Vagina (tissue), 2 donors: ENCODE measurements around the gene CALB2. TPM values are rescaled to one million over a fixed set of nuclear protein-coding genes. Genes with fewer than 3 reads are reported as not detected.

Source experiments
- DNase-seq, 2 donors: peaks; one replicate each; pipeline ENCODE4 v3.0.0-alpha.2; 2017; ENCODE audit errors: extremely low spot score in 2 of 2
- H3K27ac ChIP-seq: fragments of 200-600 bp; sonication (generic); one replicate; pipeline ENCODE4 v1.5.1; 2019
- H3K27me3 ChIP-seq: fragments of 200-600 bp; sonication (generic); one replicate; pipeline ENCODE4 v1.5.1; 2019
- H3K36me3 ChIP-seq, 2 donors: fragments of 200-600 bp; sonication (generic); one replicate each; pipeline ENCODE4 v1.5.1; 2017 to 2019
- H3K4me1 ChIP-seq: fragments of 200-600 bp; sonication (generic); one replicate; pipeline ENCODE4 v1.5.1; 2019
- H3K4me3 ChIP-seq, 2 donors: fragments of 200-600 bp; sonication (generic); 1 replicate in 1 of 2; 2 replicates in 1 of 2; pipeline ENCODE4 v1.5.1; 2016 to 2019
- H3K9me3 ChIP-seq: fragments of 200-600 bp; sonication (generic); one replicate; pipeline ENCODE4 v1.5.1; 2019
- POLR2A ChIP-seq, 2 donors: fragments of 450-650 bp; IDR thresholded peaks; one replicate each; pipeline ENCODE4 v1.6.1; 2017; ENCODE audit warnings: antibody characterized with exemption in 2 of 2, mild to moderate bottlenecking in 2 of 2, moderate library complexity in 2 of 2
- POLR2AphosphoS5 ChIP-seq, 2 donors: sonication (generic); formaldehyde crosslinking; IDR thresholded peaks; one replicate each; pipeline ENCODE4 v1.9.0; 2017; ENCODE audit warnings: antibody characterized with exemption in 2 of 2, mild to moderate bottlenecking in 2 of 2, low read depth in 1 of 2; ENCODE audit not compliant: insufficient read depth in 1 of 2
- intact Hi-C: fragments of 100-400 bp; cut with DNase I; formaldehyde crosslinking; loops from one replicate; pipeline ENCODE4 v1.15.1; 2023
- total RNA-seq: library from RNA; depleted of rRNA; stranded (reverse); fragments of >200 nt; gene quantifications from one replicate; pipeline ENCODE4 v1.2.3, GENCODE V29; 2016
- TF ChIP-seq, protein P1 (sequence below), 3 experiments: fragments of 450-650 bp in 2 of 3; fragments of 200-600 bp in 1 of 3; sonication (generic) in 1 of 3; IDR thresholded peaks; one replicate each; pipeline ENCODE4 v1.5.1; 2017 to 2019; ENCODE audit warnings: antibody characterized with exemption in 3 of 3, mild to moderate bottlenecking in 2 of 3, moderate library complexity in 2 of 3

Gene CALB2
- total RNA-seq, 1 donor from 2014 or later, result 3.9 TPM

DNA sequence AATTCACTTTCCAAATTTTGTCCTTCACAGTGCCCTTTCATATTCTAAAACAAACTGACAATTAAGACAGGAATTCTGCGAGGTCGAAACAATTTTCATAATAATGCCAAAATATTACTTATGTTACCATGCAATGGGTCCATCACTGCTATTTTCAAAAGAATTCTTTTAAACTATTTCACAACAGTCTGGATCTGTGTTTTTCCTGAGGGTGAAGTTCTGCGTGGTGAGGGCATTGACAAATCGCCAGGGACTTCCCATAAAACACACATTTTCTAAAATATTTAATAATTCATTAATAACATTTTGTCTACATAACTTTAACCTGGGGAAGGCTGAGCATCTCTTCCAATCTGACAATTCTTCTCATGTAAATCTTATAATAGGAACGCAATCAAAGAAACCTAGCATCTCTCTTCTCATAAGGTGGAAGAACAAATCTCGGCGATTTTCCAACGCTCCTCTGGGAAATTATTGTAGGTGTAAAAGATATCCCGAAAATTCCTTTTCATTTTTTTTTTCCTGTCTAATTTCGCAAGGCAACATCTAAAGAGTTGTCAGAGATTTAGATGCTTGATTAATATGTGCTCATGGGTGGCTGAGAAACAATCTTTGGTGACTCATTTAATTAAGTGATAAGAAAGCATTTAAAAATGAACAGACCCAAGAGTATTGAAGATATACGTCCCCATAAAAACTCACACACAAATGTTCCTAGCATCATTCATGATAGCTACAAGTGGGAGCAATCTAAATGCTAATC is 41.5 kb downstream of the CALB2 start:
- Histone ChIP-seq H3K9me3 (no peaks in the 10 kb centered on the region), H3K4me3 (no peak overlapping the region), H3K27me3 (no peaks in the 10 kb centered on the region), H3K4me1 (no peaks in the 10 kb centered on the region), H3K27ac (no peak overlapping the region), H3K36me3 (no peaks in the 10 kb centered on the region)
- no peak for DNase-seq
- intact Hi-C loops, result no loop called here
- TF ChIP-seq POLR2A (IDR thresholded peaks at IDR 0.05), result no peak
- TF ChIP-seq POLR2AphosphoS5 (IDR thresholded peaks at IDR 0.05; ENCODE audit: insufficient read depth in 1 of 2, low read depth in 1 of 2), result no peak
- TF ChIP-seq, protein P1, sequence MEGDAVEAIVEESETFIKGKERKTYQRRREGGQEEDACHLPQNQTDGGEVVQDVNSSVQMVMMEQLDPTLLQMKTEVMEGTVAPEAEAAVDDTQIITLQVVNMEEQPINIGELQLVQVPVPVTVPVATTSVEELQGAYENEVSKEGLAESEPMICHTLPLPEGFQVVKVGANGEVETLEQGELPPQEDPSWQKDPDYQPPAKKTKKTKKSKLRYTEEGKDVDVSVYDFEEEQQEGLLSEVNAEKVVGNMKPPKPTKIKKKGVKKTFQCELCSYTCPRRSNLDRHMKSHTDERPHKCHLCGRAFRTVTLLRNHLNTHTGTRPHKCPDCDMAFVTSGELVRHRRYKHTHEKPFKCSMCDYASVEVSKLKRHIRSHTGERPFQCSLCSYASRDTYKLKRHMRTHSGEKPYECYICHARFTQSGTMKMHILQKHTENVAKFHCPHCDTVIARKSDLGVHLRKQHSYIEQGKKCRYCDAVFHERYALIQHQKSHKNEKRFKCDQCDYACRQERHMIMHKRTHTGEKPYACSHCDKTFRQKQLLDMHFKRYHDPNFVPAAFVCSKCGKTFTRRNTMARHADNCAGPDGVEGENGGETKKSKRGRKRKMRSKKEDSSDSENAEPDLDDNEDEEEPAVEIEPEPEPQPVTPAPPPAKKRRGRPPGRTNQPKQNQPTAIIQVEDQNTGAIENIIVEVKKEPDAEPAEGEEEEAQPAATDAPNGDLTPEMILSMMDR (IDR thresholded peaks at IDR 0.05), result no peak

DNA sequence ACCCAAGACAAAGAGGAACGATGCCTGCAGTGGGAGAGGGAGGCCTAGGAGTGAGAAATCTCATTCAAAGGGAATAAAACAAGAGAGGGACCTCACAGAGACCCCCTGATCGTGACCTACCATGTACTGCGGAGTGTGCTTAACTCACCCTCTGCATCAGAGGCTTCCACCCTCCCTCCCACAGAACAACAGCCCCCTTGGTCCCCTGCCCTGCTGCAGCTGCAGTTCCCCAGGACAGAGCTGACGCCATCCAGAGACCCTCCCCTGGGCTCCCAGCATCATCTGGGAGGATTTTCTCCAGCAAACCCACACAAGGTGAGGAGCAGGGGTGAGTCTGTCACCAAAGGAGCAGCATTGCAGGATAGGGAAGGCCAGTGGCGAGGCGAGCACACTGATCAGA is 43.5 kb downstream of the CALB2 start:
- no peaks in the 10 kb centered on the region for H3K4me1 ChIP-seq
- DNase-seq, result no peak
- intact Hi-C loops, result no loop called here
- H3K4me3 ChIP-seq, result no peak overlapping the region
- no peaks in the 10 kb centered on the region for H3K9me3 ChIP-seq
- H3K36me3 ChIP-seq, result no peaks in the 10 kb centered on the region
- TF ChIP-seq POLR2A (IDR thresholded peaks at IDR 0.05) (no peak), POLR2AphosphoS5 (IDR thresholded peaks at IDR 0.05; ENCODE audit: insufficient read depth in 1 of 2, low read depth in 1 of 2) (no peak)
- TF ChIP-seq, protein P1 (IDR thresholded peaks at IDR 0.05), result no peak
- no peak overlapping the region for H3K27ac ChIP-seq
- H3K27me3 ChIP-seq, result no peaks in the 10 kb centered on the region

DNA sequence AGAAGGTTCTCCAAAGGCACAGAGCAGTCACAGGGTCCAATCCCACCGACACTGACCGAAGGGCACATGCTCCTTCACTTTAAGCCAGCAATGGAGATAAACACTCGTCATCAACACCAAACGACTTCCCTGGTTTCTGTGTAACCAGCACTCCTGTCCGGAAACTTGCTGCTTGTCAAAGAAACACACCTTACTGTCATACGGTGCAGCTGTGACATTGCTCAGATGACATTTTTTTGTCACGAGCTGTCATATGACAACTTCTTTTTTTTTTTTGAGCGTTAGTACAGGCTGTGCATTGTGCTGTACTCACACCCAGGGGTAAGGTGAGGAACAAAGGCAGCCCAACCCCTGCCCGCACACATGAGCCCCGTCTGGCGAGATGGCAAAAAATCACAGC is 44.2 kb downstream of the CALB2 start:
- intact Hi-C loops, result no loop called here
- no peak overlapping the region for H3K4me3 ChIP-seq
- no peaks in the 10 kb centered on the region for H3K36me3 ChIP-seq
- no peaks in the 10 kb centered on the region for H3K4me1 ChIP-seq
- TF ChIP-seq, protein P1 (IDR thresholded peaks at IDR 0.05), result no peak
- TF ChIP-seq POLR2AphosphoS5 (IDR thresholded peaks at IDR 0.05; ENCODE audit: insufficient read depth in 1 of 2, low read depth in 1 of 2) (no peak), POLR2A (IDR thresholded peaks at IDR 0.05) (no peak)
- no peak for DNase-seq
- H3K27ac ChIP-seq, result no peak overlapping the region
- H3K27me3 ChIP-seq, result no peaks in the 10 kb centered on the region
- no peaks in the 10 kb centered on the region for H3K9me3 ChIP-seq

DNA sequence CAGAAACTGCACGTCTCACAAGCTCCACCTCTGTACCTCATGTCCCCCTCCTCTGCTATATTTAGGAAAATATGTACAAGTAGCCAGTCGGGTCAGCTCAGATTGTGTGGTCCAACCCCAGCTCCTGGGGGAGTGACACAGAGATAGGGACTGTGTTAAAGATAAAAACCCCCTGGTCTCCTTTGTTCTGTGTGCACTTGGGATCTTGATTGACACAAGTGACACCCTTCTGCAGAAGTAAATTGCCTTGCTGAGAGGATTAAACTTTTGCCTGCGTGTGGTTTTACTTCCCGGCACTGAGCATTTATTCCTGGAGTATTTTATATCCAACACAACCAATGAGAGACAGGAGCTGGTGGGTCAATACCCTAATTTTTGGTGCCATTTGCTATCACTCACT is 45.8 kb downstream of the CALB2 start:
- Histone ChIP-seq H3K4me3 (no peak overlapping the region), H3K27me3 (no peaks in the 10 kb centered on the region), H3K36me3 (no peaks in the 10 kb centered on the region), H3K27ac (no peak overlapping the region), H3K9me3 (no peaks in the 10 kb centered on the region), H3K4me1 (no peaks in the 10 kb centered on the region)
- intact Hi-C loops, result no loop called here
- no peak for DNase-seq
- TF ChIP-seq POLR2A (IDR thresholded peaks at IDR 0.05) (no peak), POLR2AphosphoS5 (IDR thresholded peaks at IDR 0.05; ENCODE audit: insufficient read depth in 1 of 2, low read depth in 1 of 2) (no peak)
- TF ChIP-seq, protein P1 (IDR thresholded peaks at IDR 0.05), result no peak

DNA sequence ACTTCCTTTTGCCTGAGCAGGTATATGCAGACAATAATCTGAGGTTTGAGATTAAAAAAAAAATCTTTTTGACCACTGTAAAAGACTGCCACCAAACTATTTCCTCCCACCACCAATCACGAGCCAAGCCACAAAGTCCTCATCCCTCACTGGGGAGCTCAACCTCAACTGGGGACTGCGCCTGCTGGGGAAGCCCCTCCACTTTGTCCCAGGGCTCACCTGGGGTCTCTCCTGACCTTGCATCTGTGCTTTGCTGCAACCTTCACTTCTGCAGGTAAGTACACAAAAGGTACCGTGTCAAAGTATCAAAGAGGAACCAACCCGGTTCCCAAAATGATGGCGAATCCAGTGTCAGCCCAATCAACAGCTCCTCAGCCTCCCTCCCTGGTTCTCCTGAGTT is 47.8 kb downstream of the CALB2 start:
- Histone ChIP-seq H3K4me1 (no peaks in the 10 kb centered on the region), H3K36me3 (no peaks in the 10 kb centered on the region), H3K4me3 (no peak overlapping the region), H3K27me3 (no peaks in the 10 kb centered on the region), H3K9me3 (no peaks in the 10 kb centered on the region), H3K27ac (no peak overlapping the region)
- TF ChIP-seq, protein P1 (IDR thresholded peaks at IDR 0.05), result no peak
- TF ChIP-seq POLR2A (IDR thresholded peaks at IDR 0.05) (no peak), POLR2AphosphoS5 (IDR thresholded peaks at IDR 0.05; ENCODE audit: insufficient read depth in 1 of 2, low read depth in 1 of 2) (no peak)
- intact Hi-C loops, result no loop called here
- DNase-seq, result no peak
